HG02943 (cell line): ENCODE results near the gene LDLRAD4.

ENCODE experiments used
- ATAC-seq: cut with Tn5 transposase; IDR thresholded peaks from one replicate; pipeline ENCODE4 v1.9.1; 2021; ENCODE audit warnings: mild to moderate bottlenecking, low read depth, moderate library complexity; ENCODE audit not compliant: unreplicated experiment

The LDLRAD4 gene

GRCh38 chr18:13492314-13492713, 273.8 kb downstream of the LDLRAD4 start:
- ATAC-seq: no peak

GRCh38 chr18:13493079-13493478, 274.5 kb downstream of the LDLRAD4 start:
- ATAC-seq: no peak

GRCh38 chr18:13493725-13494124, 275.2 kb downstream of the LDLRAD4 start:
- ATAC-seq: no peak

- ATAC-seq: no peak
These were observed 276.4 kb downstream of the LDLRAD4 start for GRCh38 chr18:13494871-13495445.

- no peak for ATAC-seq
These were observed 277.4 kb downstream of the LDLRAD4 start for GRCh38 chr18:13495961-13496360.

- ATAC-seq: no peak
These were observed 278.2 kb downstream of the LDLRAD4 start for GRCh38 chr18:13496691-13497281.

- ATAC-seq: no peak
These were observed 281.2 kb downstream of the LDLRAD4 start for GRCh38 chr18:13499803-13500202.

- ATAC-seq: no peak
These were observed 281.8 kb downstream of the LDLRAD4 start for GRCh38 chr18:13500227-13500865.

- no peak for ATAC-seq
These were observed 282.4 kb downstream of the LDLRAD4 start for GRCh38 chr18:13500869-13501542.

- no peak for ATAC-seq
These were observed 283.0 kb downstream of the LDLRAD4 start for GRCh38 chr18:13501543-13501887.

- peak; percentile 86 for ATAC-seq
These were observed 283.3 kb downstream of the LDLRAD4 start for GRCh38 chr18:13501891-13502290.

GRCh38 chr18:13502585-13502984, 284.0 kb downstream of the LDLRAD4 start:
- ATAC-seq: no peak

- no peak for ATAC-seq
These were observed 285.3 kb downstream of the LDLRAD4 start for GRCh38 chr18:13503836-13504235.

- ATAC-seq: no peak
These were observed 287.3 kb downstream of the LDLRAD4 start for GRCh38 chr18:13505780-13506345.

- ATAC-seq: no peak
These were observed 292.0 kb downstream of the LDLRAD4 start for GRCh38 chr18:13510594-13510993.

GRCh38 chr18:13511961-13512577, 293.5 kb downstream of the LDLRAD4 start:
- ATAC-seq: no peak

- ATAC-seq: no peak
These were observed 294.5 kb downstream of the LDLRAD4 start for GRCh38 chr18:13513021-13513420.

- ATAC-seq: no peak
These were observed 294.9 kb downstream of the LDLRAD4 start for GRCh38 chr18:13513481-13513880.

- no peak for ATAC-seq
These were observed 296.0 kb downstream of the LDLRAD4 start for GRCh38 chr18:13514558-13514957.

- ATAC-seq: no peak
These were observed 298.3 kb downstream of the LDLRAD4 start for GRCh38 chr18:13516855-13517254.

- no peak for ATAC-seq
These were observed 298.8 kb downstream of the LDLRAD4 start for GRCh38 chr18:13517369-13517768.
